H9 (cell line): ENCODE data around the gene MTOR. TPM values are rescaled to one million over a fixed set of nuclear protein-coding genes. Genes with fewer than 3 reads are reported as not detected.

Experiments used
- DNase-seq: peaks from one replicate; pipeline ENCODE4 v3.0.0-alpha.2; 2017
- H2AFZ ChIP-seq: one replicate; pipeline ENCODE4 v1.6.1; 2013; ENCODE audit warnings: mild to moderate bottlenecking, low read length, control low read depth, moderate library complexity
- H2AK5ac ChIP-seq: 2 replicates; pipeline ENCODE4 v1.6.1; 2013; ENCODE audit warnings: low read length, control low read depth, mixed read lengths; ENCODE audit not compliant: insufficient read length
- H2BK120ac ChIP-seq: one replicate; pipeline ENCODE4 v1.6.1; 2013; ENCODE audit warnings: low read depth, mild to moderate bottlenecking, low read length, control low read depth, inconsistent platforms; ENCODE audit not compliant: poor library complexity, severe bottlenecking
- H2BK12ac ChIP-seq: 2 replicates; pipeline ENCODE4 v1.6.1; 2013; ENCODE audit warnings: low read length, control low read depth, mixed read lengths, low read depth; ENCODE audit not compliant: insufficient read length
- H2BK15ac ChIP-seq: 2 replicates; pipeline ENCODE4 v1.6.1; 2013; ENCODE audit warnings: low read depth, low read length, control low read depth
- H2BK20ac ChIP-seq: one replicate; pipeline ENCODE4 v1.6.1; 2013; ENCODE audit warnings: low read depth, mild to moderate bottlenecking, low read length, control low read depth, inconsistent platforms; ENCODE audit not compliant: poor library complexity, severe bottlenecking
- H2BK5ac ChIP-seq: 2 replicates; pipeline ENCODE4 v1.6.1; 2013; ENCODE audit warnings: low read length, control low read depth, mixed read lengths; ENCODE audit not compliant: insufficient read length
- H3K14ac ChIP-seq: 2 replicates; pipeline ENCODE4 v1.6.1; 2013; ENCODE audit warnings: low read length, control low read depth; ENCODE audit not compliant: insufficient read depth
- H3K18ac ChIP-seq: 2 replicates; pipeline ENCODE4 v1.6.1; 2013; ENCODE audit warnings: low read depth, mild to moderate bottlenecking, mixed read lengths, low read length, control low read depth; ENCODE audit not compliant: insufficient read length
- H3K23ac ChIP-seq: 2 replicates; pipeline ENCODE4 v1.6.1; 2013; ENCODE audit warnings: low read length, control low read depth, mixed read lengths, low read depth; ENCODE audit not compliant: insufficient read length
- H3K23me2 ChIP-seq: 2 replicates; pipeline ENCODE4 v1.6.1; 2013; ENCODE audit warnings: low read depth, mild to moderate bottlenecking, mixed read lengths, low read length, control low read depth; ENCODE audit not compliant: insufficient read length, poor library complexity, severe bottlenecking
- H3K27ac ChIP-seq: 2 replicates; pipeline ENCODE4 v1.5.1; 2013; ENCODE audit warnings: low read length, control low read depth, mixed read lengths, low read depth; ENCODE audit not compliant: insufficient read length
- H3K27me3 ChIP-seq: 2 replicates; pipeline ENCODE4 v1.6.1; 2013; ENCODE audit warnings: low read length, control low read depth, inconsistent platforms; ENCODE audit not compliant: insufficient read depth
- H3K4ac ChIP-seq: 2 replicates; pipeline ENCODE4 v1.6.1; 2013; ENCODE audit warnings: low read depth, mild to moderate bottlenecking, control low read depth, inconsistent platforms, low read length, moderate library complexity
- H3K4me1 ChIP-seq: 2 replicates; pipeline ENCODE4 v1.6.1; 2013; ENCODE audit warnings: low read length, control low read depth, inconsistent platforms; ENCODE audit not compliant: insufficient read depth
- H3K4me2 ChIP-seq: 2 replicates; pipeline ENCODE4 v1.6.1; 2013; ENCODE audit warnings: low read length, control low read depth, mixed read lengths; ENCODE audit not compliant: insufficient read length, insufficient read depth
- H3K56ac ChIP-seq: 2 replicates; pipeline ENCODE4 v1.6.1; 2013; ENCODE audit warnings: low read depth, mild to moderate bottlenecking, mixed read lengths, low read length, control low read depth; ENCODE audit not compliant: insufficient read length
- H3K79me1 ChIP-seq: 2 replicates; pipeline ENCODE4 v1.6.1; 2013; ENCODE audit warnings: low read depth, mild to moderate bottlenecking, moderate library complexity, low read length, control low read depth, inconsistent platforms; ENCODE audit not compliant: insufficient read depth, poor library complexity, severe bottlenecking
- H3K79me2 ChIP-seq: 2 replicates; pipeline ENCODE4 v1.6.1; 2013; ENCODE audit warnings: low read length, control low read depth, inconsistent platforms; ENCODE audit not compliant: insufficient read depth
- H3K9ac ChIP-seq: 2 replicates; pipeline ENCODE4 v1.6.1; 2013; ENCODE audit warnings: low read length, control low read depth, mixed read lengths; ENCODE audit not compliant: insufficient read length; ENCODE audit errors: extremely low read depth
- H3K9me3 ChIP-seq: one replicate; pipeline ENCODE4 v1.6.1; 2013; ENCODE audit warnings: low read depth, low read length, inconsistent platforms; ENCODE audit not compliant: control insufficient read depth
- H3T11ph ChIP-seq: one replicate; pipeline ENCODE4 v1.6.1; 2013; ENCODE audit warnings: mild to moderate bottlenecking, low read length, control low read depth, inconsistent platforms
- H4K20me1 ChIP-seq: one replicate; pipeline ENCODE4 v1.6.1; 2013; ENCODE audit not compliant: control insufficient read depth, insufficient read length, insufficient read depth
- H4K5ac ChIP-seq: 2 replicates; pipeline ENCODE4 v1.6.1; 2013; ENCODE audit warnings: low read depth, mild to moderate bottlenecking, mixed read lengths, low read length, control low read depth; ENCODE audit not compliant: insufficient read length
- H4K8ac ChIP-seq: replicated peaks from 2 replicates; pipeline ENCODE4 v1.6.1; 2013; ENCODE audit warnings: low read length, control low read depth, mixed read lengths, low read depth; ENCODE audit not compliant: insufficient read length
- H4K91ac ChIP-seq: 2 replicates; pipeline ENCODE4 v1.6.1; 2013; ENCODE audit warnings: low read depth, mild to moderate bottlenecking, moderate library complexity, mixed read lengths, low read length, control low read depth; ENCODE audit not compliant: insufficient read length
- H3K27ac Mint-ChIP-seq, 3 experiments: 2 replicates in 2 of 3; 3 replicates in 1 of 3; pipeline ENCODE4 v1.8.0; 2020 to 2021; ENCODE audit warnings: mixed read lengths in 3 of 3, mild to moderate bottlenecking in 1 of 3, moderate library complexity in 1 of 3
- H3K27me3 Mint-ChIP-seq: 2 replicates; pipeline ENCODE4 v1.8.0; 2021; ENCODE audit warnings: low read depth, mild to moderate bottlenecking, moderate library complexity, mixed read lengths
- H3K36me3 Mint-ChIP-seq, 3 experiments: 2 replicates in 2 of 3; 3 replicates in 1 of 3; pipeline ENCODE4 v1.8.0; 2020 to 2021; ENCODE audit warnings: low read depth in 3 of 3, mixed read lengths in 3 of 3; ENCODE audit not compliant: insufficient read depth in 1 of 3
- H3K4me1 Mint-ChIP-seq, 2 experiments: 2 replicates each; pipeline ENCODE4 v1.8.0; 2020; ENCODE audit warnings: mixed read lengths in 2 of 2
- H3K4me3 Mint-ChIP-seq, 2 experiments: 2 replicates in 1 of 2; 3 replicates in 1 of 2; pipeline ENCODE4 v1.8.0; 2020 to 2021; ENCODE audit warnings: mild to moderate bottlenecking in 2 of 2, mixed read lengths in 2 of 2, moderate library complexity in 1 of 2
- H3K9me3 Mint-ChIP-seq, 2 experiments: 2 replicates in 1 of 2; 3 replicates in 1 of 2; pipeline ENCODE4 v1.8.0; 2020; ENCODE audit warnings: mild to moderate bottlenecking in 2 of 2, mixed read lengths in 2 of 2, moderate library complexity in 1 of 2
- CTCF ChIP-seq: fragments of 200-600 bp; sonication (generic); conservative IDR thresholded peaks from 3 replicates; pipeline ENCODE4 v1.8.0; 2021; ENCODE audit warnings: antibody characterized with exemption, mild to moderate bottlenecking
- WGBS: extraction: QIAGEN DNeasy Blood & Tissue Kit; methylation state at CpG from one replicate; pipeline ENCODE4 v1.1.7; 2013; ENCODE audit warnings: missing lambda C conversion rate, low lambda C conversion rate, mixed read lengths; ENCODE audit not compliant: insufficient read length; ENCODE audit errors: extremely low coverage; 5-methylcytosine and 5-hydroxymethylcytosine counted together
- total RNA-seq: library from RNA; stranded (reverse); gene quantifications from 2 replicates; pipeline ENCODE4 v1.2.1, GENCODE V29; 2021

MTOR gene
- total RNA-seq, 1 experiment from 2014 or later, result 67.5 TPM

GRCh38 chr1:11187494-11187893, 74.9 kb downstream of the MTOR start:
- H3K23me2 ChIP-seq, result no peaks in the 10 kb centered on the region
- no peak overlapping the region for H3K4me3 Mint-ChIP-seq
- peaks cover 0 to 6% of the 10 kb centered on the region in 2 experiments; a peak in 1 of 4 replicates for H3K4me1 Mint-ChIP-seq

More at GRCh38 chr1:11187494-11187893, 74.9 kb downstream of the MTOR start:
- TF ChIP-seq CTCF, result no peak
- Histone ChIP-seq H3K23ac (no peak overlapping the region), H2BK15ac (no peak overlapping the region), H3K9me3 (no peaks in the 10 kb centered on the region), H2AFZ (no peak overlapping the region), H2BK120ac (no peak overlapping the region), H3K27me3 (no peaks in the 10 kb centered on the region), H2BK20ac (no peak overlapping the region), H3K14ac (no peak overlapping the region), H2BK5ac (no peak overlapping the region), H3K56ac (no peak overlapping the region), H3K4me2 (no peak overlapping the region), H3K4me1 (no peaks in the 10 kb centered on the region), H3K4ac (no peak overlapping the region), H3K9ac (no peak overlapping the region), H3K79me1 (no peaks in the 10 kb centered on the region), H4K91ac (no peak overlapping the region), H3K79me2 (no peaks in the 10 kb centered on the region), H3K18ac (no peak overlapping the region), H4K5ac (no peak overlapping the region), H3T11ph (no peak overlapping the region), H2BK12ac (no peak overlapping the region), H2AK5ac (no peak overlapping the region), H4K20me1 (no peaks in the 10 kb centered on the region), H4K8ac (no peak overlapping the region), H3K27ac (no peak overlapping the region)
- peaks cover 7 to 51% (median 20%) of the 10 kb centered on the region in 3 experiments; a peak in 6 of 7 replicates for H3K36me3 Mint-ChIP-seq
- WGBS, result no CpG with 5 or more reads among the region's 2 CpGs
- no peak overlapping the region for H3K27ac Mint-ChIP-seq
- no peaks in the 10 kb centered on the region for H3K27me3 Mint-ChIP-seq
- no peaks in the 10 kb centered on the region for H3K9me3 Mint-ChIP-seq
- DNase-seq, result no peak
